ENCODE results near the gene SIRT7.
"Not testable (repeated sequence)": the region's sequence is repeated elsewhere in the genome, so short reads cannot be mapped to it uniquely, and the experiment has no call there.

SIRT7 gene

DNA sequence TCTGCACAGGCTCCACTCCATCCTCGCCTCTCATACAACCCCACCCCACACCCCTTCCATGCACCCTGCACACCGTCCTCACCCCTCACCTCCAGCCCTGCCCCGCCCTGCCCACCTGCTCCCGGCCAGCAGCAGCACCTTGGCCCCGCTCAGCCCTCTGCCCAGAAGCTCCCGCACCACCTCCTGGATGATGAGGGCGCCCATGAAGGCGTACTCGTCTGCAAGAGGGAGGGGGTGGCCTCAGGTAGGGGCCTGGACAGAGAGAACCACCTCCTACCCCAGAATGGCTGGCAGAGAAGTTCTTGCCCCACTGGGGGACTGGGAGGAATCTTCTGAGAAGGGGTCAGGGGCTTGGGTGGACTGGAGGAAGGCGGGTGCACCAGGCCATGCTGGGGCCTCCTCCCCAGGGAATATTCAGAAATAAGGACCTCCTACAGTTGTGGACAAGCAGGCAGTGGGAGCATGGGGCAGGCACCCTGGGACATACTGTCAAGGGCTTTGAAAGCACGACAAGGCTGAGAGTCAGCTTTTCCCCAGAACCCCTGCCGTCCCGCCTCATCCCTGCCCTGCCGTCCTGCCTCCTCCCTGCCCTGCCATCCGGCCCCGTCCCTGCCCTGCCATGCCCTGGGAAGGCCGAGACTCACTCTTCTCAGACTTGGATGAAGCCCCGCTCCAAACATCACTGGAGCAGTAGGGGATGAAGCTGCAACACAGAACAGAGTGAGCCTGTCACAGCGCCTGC is 39.9 kb upstream of the SIRT7 start:
- in situ Hi-C loops (cut with MboI; ENCODE audit: low sequenced_read_pairs, unreplicated experiment) = no loop called here
- no peak for DNase-seq (ENCODE audit: low spot score)
- TF ChIP-seq, protein P1, sequence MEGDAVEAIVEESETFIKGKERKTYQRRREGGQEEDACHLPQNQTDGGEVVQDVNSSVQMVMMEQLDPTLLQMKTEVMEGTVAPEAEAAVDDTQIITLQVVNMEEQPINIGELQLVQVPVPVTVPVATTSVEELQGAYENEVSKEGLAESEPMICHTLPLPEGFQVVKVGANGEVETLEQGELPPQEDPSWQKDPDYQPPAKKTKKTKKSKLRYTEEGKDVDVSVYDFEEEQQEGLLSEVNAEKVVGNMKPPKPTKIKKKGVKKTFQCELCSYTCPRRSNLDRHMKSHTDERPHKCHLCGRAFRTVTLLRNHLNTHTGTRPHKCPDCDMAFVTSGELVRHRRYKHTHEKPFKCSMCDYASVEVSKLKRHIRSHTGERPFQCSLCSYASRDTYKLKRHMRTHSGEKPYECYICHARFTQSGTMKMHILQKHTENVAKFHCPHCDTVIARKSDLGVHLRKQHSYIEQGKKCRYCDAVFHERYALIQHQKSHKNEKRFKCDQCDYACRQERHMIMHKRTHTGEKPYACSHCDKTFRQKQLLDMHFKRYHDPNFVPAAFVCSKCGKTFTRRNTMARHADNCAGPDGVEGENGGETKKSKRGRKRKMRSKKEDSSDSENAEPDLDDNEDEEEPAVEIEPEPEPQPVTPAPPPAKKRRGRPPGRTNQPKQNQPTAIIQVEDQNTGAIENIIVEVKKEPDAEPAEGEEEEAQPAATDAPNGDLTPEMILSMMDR (IDR thresholded peaks at IDR 0.05; ENCODE audit: borderline replicate concordance, control extremely low read depth, extremely low read depth, insufficient read depth, missing control alignments) = no peak

DNA sequence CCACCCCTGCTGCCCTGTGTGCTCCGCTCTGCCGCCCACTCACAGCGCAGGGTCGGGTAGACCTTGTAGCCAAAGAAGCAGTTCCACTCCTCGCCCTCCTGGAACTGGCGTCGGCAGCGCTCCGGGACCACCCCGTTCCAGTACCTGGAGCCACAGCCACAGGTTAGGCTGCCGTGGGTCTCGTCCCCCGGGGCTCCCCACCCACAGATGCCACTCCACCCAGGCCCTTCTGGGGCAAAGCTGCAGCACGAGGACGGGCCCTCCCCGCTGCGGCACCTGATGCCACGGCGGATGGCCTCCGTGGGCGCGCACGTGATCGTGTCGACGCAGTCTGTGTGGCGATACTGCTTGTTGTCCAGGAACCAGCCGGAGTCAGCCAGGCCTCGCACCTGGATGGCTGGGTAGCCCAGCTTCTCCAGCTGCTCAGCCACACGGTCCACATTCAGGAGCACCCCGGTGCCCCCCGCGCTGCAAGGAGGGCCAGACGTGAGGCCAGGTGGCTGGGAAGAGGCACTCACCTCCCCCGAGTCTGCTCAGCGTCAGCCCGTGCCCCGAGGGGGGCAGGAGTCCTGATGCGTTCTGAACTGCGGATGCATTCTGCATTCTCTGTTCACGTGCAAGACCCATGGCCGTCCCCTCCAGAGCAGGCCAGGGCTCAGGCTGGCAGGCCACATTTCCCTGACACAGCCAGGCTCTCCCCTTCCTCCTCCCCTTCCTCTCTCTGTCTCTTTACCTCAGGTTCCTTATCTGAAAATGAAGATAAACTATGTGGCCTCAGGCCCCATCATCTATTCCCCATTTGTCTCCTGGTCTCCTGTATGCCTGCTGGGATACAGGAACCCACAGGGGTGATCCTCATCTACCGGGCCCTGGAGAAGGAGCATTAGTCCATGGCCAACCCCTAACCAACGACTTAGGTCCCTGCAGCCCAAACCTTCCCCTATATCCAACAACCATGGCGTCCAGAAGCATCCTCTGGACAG is 38.9 kb upstream of the SIRT7 start:
- in situ Hi-C loops (cut with MboI; ENCODE audit: low sequenced_read_pairs, unreplicated experiment) = no loop called here
- no peak for DNase-seq (ENCODE audit: low spot score)
- TF ChIP-seq, protein P1 (IDR thresholded peaks at IDR 0.05; ENCODE audit: borderline replicate concordance, control extremely low read depth, extremely low read depth, insufficient read depth, missing control alignments) = no peak

DNA sequence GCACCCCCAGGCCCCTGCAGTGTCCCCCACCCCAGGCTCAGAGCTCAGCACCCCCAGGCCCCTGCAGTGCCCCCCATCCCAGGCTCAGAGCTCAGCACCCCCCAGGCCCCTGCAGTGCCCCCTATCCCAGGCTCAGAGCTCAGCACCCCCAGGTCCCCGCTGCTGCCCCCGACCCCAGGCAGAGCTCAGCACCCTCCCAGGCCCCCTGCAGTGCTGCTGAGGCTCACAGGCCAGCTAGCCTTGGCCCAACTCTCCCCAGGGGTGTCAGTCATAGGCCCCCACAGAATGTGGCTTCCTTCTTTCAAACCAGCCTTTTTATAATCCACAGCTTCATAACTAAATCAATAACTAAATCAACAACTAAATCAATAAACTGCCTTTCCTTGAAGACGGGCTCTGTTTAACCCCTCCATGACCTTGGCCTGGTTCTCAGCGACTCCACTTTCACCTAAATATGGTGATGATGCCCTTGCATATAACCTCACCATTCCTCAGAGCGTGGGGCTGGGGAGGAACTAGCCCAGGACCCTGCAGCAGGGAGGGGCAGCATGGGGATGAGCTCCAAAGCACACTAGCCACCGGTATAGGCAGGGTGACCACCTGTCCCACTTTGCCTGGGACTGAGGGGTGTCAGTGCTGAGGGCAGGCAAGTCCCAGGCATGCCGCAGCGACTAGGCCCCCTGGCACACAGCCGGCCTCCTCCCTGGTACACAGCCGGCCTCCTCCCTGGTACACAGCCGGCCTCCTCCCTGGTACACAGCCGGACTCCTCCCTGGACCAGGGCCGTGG is 38.0 kb upstream of the SIRT7 start:
- no peak for DNase-seq (ENCODE audit: low spot score)
- in situ Hi-C loops (cut with MboI; ENCODE audit: low sequenced_read_pairs, unreplicated experiment) = no loop called here
- TF ChIP-seq, protein P1 (IDR thresholded peaks at IDR 0.05; ENCODE audit: borderline replicate concordance, control extremely low read depth, extremely low read depth, insufficient read depth, missing control alignments) = no peak

DNA sequence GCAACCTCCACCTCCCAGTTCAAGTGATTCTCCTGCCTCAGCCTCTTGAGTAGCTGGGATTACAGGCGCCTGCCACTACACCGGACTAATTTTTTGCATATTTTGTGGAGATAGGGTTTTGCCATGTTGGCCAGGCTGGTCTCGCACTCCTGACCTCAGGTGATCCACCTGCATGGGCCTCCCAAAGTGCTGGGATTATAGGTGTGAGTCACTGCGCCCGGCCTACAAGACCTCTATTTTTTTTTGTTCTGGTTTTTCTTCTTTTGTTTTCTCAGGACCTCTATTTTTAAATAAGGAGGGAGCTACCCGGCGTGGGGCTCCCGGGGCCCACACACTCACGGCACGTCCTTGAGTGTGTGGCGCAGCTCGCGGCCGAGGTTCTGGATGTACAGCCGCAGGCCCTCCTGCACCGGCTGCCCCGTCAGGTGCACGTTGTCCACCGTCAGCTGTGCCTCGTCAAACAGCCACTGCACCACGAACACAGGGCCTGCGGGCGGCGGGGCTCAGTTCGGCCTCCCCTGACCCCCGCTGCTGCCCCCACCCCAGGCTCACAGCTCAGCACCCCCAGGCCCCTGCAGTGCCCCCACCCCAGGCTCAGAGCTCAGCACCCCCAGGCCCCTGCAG is 37.2 kb upstream of the SIRT7 start:
- in situ Hi-C loops (cut with MboI; ENCODE audit: low sequenced_read_pairs, unreplicated experiment) = no loop called here
- DNase-seq (ENCODE audit: low spot score) = no peak
- TF ChIP-seq, protein P1 (IDR thresholded peaks at IDR 0.05; ENCODE audit: borderline replicate concordance, control extremely low read depth, extremely low read depth, insufficient read depth, missing control alignments) = no peak

DNA sequence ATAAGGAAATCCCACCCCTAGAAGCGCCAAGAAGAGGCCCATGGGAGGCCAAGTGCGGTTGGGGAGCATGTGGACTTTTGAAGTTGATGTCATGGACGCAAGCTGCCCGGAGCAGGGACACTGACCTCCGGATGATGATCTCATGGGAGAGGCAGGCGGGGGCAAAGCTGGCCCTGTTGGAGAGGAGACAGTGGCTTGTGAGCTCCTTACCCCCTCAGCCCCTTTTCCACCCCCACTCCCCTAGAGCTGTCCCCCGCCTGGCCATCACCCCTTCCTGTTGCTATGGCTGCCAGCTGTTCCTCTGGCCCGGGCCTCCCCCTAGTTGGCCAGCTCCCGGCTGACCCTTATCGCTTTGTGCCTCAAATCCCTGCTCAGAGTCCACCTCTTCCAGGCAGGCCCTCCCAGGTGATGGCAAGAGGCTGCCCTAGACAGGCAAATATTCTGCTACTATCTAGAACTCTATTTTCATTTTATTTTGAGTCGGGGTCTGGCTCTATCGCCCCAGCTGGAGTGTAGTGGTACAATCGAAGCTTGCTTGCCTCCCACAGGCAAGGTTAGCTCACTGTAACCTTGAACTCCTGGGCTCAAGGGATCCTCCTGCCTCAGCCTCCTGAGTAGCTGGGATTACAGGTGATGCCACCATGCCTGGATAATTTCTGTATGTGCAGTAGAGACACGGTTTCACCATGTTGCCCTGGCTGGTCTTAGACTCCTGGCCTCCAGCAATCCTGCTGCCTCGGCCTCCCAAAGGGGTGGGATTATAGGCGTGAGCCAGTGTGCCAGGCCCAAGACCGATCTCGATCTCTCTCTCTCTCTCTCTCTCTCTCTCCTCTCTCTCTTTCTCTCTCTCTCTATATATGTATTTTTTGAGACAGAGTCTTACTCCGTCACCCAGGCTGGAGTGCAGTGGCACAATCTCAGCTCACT is 36.4 kb upstream of the SIRT7 start:
- no peak for DNase-seq (ENCODE audit: low spot score)
- in situ Hi-C loops (cut with MboI; ENCODE audit: low sequenced_read_pairs, unreplicated experiment) = no loop called here

DNA sequence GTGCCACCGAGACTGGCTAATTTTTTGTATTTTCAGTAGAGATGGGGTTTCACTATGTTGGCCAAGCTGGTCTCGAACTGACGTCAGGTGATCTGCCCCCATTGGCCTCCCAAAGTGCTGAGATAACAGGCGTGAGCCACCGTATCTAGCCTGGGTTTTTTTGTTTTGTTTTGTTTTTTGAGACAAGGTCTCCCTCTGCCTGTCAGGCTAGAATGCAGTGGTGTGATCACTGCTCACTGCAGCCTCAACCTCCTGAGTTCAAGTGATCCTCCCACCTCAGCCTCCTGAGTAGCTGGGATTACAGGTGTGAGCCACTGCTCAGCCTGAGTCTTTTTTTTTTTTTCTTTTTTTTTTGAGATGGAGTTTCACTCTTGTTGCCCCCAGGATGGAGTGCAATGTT is 35.5 kb upstream of the SIRT7 start:
- in situ Hi-C loops (cut with MboI; ENCODE audit: low sequenced_read_pairs, unreplicated experiment); DNase-seq (ENCODE audit: low spot score): not testable (repeated sequence)

More for the DNA sequence above, 36.4 kb upstream of the SIRT7 start:
- TF ChIP-seq, protein P1 (IDR thresholded peaks at IDR 0.05; ENCODE audit: borderline replicate concordance, control extremely low read depth, extremely low read depth, insufficient read depth, missing control alignments) = no peak

All from GM13976 (cell line).